Measurements from ENCODE around the gene PLEKHG1.

GRCh38 chr6:150617496-150618460, 18.1 kb downstream of the PLEKHG1 start:
- TF ChIP-seq CTCF (IDR thresholded peaks at IDR 0.05) (no peak), POLR2A (IDR thresholded peaks at IDR 0.05) (no peak)
